ENCODE data around the gene CYB561A3. TPM values are rescaled to one million over a fixed set of nuclear protein-coding genes. Genes with fewer than 3 reads are reported as not detected.
"Not testable (repeated sequence)": the region's sequence is repeated elsewhere in the genome, so short reads cannot be mapped to it uniquely, and the experiment has no call there.

CYB561A3 gene
- total and polyA plus RNA-seq, 8 donors = 13.4 to 106 (median 20.8) TPM

DNA sequence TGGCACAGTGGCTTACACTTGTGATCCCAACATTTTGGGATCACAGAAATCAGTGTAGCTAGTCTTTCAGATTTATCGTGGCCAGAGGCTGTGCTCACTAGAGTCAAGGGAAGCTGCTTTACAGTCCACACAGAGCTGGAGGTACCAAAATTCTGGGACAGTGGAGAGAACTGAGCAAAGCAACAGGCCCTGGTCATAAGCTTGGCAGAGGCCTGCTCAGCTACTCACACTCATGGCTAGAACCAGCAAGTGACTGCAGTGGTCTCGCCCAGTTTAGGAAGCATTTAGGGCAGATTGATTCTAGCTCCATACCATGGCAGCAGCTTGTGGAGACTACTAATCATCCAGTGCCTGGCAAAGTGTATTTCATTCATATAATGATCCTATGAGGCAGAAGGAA is 39.5 kb upstream of the CYB561A3 start:
- no peak for DNase-seq
- intact Hi-C loops (cut with DNase I; ENCODE audit: low total_unique reads) = no loop called here
- no peaks in the 10 kb centered on the region for H3K9me3 ChIP-seq
- H3K36me3 ChIP-seq = peaks cover 49 to 98% (median 87%) of the 10 kb centered on the region in 4 donors
- H3K4me3 ChIP-seq = no peak overlapping the region
- no peaks in the 10 kb centered on the region for H3K4me1 ChIP-seq
- H3K27ac ChIP-seq = peak overlapping the region in 1 of 5 donors; percentile 17
- 84 to 95% (median 94%) methylated on average over 2 of the region's 2 CpGs for WGBS, 5 donors
- H3K27me3 ChIP-seq = no peaks in the 10 kb centered on the region
- no peak for TF ChIP-seq POLR2AphosphoS5 (IDR thresholded peaks at IDR 0.05)
- TF ChIP-seq, protein P1, sequence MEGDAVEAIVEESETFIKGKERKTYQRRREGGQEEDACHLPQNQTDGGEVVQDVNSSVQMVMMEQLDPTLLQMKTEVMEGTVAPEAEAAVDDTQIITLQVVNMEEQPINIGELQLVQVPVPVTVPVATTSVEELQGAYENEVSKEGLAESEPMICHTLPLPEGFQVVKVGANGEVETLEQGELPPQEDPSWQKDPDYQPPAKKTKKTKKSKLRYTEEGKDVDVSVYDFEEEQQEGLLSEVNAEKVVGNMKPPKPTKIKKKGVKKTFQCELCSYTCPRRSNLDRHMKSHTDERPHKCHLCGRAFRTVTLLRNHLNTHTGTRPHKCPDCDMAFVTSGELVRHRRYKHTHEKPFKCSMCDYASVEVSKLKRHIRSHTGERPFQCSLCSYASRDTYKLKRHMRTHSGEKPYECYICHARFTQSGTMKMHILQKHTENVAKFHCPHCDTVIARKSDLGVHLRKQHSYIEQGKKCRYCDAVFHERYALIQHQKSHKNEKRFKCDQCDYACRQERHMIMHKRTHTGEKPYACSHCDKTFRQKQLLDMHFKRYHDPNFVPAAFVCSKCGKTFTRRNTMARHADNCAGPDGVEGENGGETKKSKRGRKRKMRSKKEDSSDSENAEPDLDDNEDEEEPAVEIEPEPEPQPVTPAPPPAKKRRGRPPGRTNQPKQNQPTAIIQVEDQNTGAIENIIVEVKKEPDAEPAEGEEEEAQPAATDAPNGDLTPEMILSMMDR (IDR thresholded peaks at IDR 0.05) = no peak
- no peak for TF ChIP-seq POLR2A (IDR thresholded peaks at IDR 0.05)
- TF ChIP-seq EP300 (IDR thresholded peaks at IDR 0.05) = no peak

DNA sequence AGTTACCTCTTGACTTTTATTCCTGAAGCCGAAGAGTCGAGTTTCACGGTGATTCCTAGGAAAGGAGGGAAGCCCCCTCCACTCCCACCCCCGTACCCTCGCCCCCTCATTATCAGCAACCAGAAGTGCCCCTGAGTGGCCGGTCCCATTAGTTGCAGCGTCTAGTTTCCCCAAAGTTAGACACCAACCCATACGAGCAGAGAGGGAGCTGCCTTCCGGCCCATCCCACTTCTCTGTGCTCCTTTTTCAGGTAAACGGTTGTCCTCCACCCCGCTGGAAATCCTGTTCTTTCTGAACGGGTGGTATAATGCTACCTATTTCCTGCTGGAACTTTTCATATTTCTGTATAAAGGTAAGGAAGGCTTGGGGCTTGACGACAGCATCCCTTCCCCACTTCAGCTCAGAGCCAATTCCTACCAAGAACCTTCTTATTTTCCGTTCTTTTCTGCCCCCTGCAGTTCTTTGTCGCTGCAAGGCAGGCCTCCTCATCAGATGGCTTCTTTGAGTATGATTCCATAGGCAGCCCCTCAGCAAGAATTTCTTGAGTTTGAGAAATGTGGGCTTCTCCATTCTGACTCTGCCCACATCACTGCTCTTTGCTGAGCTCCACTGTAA is 31.4 kb upstream of the CYB561A3 start:
- H3K27me3 ChIP-seq = no peaks in the 10 kb centered on the region
- DNase-seq = peak in 1 of 2 donors; percentile 47
- no peaks in the 10 kb centered on the region for H3K9me3 ChIP-seq
- WGBS, 5 donors = 0 to 5% (median 3%) methylated on average over 15 of the region's 15 CpGs
- intact Hi-C loops (cut with DNase I; ENCODE audit: low total_unique reads) = no loop called here
- peak overlapping the region; percentile 83 to 90 (median 87) for H3K27ac ChIP-seq
- H3K4me3 ChIP-seq = peak overlapping the region; percentile 59 to 75 (median 70)
- peaks cover 15 to 24% (median 19%) of the 10 kb centered on the region in 4 donors for H3K4me1 ChIP-seq
- TF ChIP-seq, protein P1 (IDR thresholded peaks at IDR 0.05) = no peak
- TF ChIP-seq POLR2A (IDR thresholded peaks at IDR 0.05) (no peak), POLR2AphosphoS5 (IDR thresholded peaks at IDR 0.05) (no peak), EP300 (IDR thresholded peaks at IDR 0.05) (no peak)
- H3K36me3 ChIP-seq = peaks cover 22 to 41% (median 35%) of the 10 kb centered on the region in 4 donors

DNA sequence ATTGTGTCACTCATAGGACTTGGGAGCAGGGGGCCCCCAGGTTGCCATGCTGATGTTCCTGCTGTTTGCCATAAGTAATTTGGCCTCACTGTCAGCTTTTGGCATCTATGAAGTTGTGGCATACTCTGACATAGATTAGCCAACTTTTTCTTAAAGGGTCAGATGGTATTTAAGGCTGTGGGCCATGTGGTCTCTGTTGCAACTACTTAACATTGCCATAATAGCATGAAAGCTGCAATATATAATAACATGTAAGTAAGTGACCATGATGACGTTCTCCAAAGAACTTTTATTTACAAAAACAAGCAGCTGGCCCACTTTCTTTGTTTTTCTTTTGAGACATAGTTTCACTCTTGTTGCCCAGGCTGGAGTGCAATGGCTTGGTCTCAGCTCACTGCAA is 28.5 kb upstream of the CYB561A3 start:
- H3K27me3 ChIP-seq = no peaks in the 10 kb centered on the region
- H3K27ac ChIP-seq = no peak overlapping the region
- H3K4me1 ChIP-seq = peaks cover 15 to 31% (median 24%) of the 10 kb centered on the region in 4 donors
- 63 to 81% (median 67%) methylated on average over 1 of the region's 1 CpG for WGBS, 5 donors
- intact Hi-C loops (cut with DNase I; ENCODE audit: low total_unique reads) = no loop called here
- H3K9me3 ChIP-seq = no peaks in the 10 kb centered on the region
- no peak overlapping the region for H3K4me3 ChIP-seq
- H3K36me3 ChIP-seq = peaks cover 4 to 13% (median 9%) of the 10 kb centered on the region in 4 donors
- TF ChIP-seq POLR2AphosphoS5 (IDR thresholded peaks at IDR 0.05) = no peak
- TF ChIP-seq EP300 (IDR thresholded peaks at IDR 0.05) = no peak
- TF ChIP-seq, protein P1 (IDR thresholded peaks at IDR 0.05) = no peak
- TF ChIP-seq POLR2A (IDR thresholded peaks at IDR 0.05) = no peak
- DNase-seq = no peak

DNA sequence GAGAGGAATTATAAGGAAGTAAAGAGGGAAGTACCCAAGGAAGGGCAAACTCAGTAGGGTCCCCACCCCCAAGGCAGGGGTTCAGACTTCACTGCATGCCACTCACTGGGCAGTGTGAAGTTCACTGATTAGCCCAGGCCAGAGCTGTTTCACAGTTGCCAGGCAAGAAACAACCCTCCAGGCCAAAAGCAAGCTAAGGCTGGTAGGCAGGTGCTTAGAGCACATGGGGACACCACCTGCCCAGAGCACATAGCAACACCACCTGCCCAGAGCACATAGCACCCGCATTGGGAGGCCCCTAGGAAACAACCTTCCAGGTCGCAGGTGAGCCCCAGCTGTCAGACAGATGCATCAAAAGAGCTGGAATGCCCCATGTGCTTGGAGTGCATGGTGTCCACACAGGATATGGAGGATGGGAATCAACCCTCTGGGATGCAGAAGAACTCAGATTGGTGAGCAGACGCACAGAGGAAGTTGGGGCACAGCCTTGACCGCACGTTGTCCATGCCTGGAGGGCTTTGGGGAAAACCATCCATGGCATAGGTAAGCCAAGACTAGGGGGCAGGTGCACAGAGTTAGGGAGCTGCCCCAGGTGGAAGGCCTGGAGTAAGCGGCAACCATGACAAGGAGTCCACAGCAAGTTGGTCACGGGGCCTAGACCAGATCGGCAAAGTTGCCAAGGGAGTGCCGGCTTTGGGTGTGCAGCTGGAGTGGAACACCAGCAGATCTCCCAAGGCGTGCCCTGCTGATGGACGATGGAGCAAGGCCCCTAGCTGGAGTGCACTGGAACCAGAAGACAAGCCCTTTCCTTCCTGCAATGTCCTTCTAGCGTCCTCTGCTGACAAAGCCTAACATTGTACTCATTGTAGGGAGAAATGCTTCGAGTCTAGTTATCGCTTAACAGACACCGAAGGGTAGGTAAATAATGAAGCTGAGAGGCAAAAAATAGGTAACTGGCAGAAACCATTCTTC is 22.9 kb upstream of the CYB561A3 start:
- H3K27me3 ChIP-seq = no peaks in the 10 kb centered on the region
- H3K9me3 ChIP-seq = no peaks in the 10 kb centered on the region
- H3K36me3 ChIP-seq = no peaks in the 10 kb centered on the region
- peaks cover 0 to 14% (median 9%) of the 10 kb centered on the region in 4 donors for H3K4me1 ChIP-seq
- TF ChIP-seq POLR2AphosphoS5 (IDR thresholded peaks at IDR 0.05) (no peak), EP300 (IDR thresholded peaks at IDR 0.05) (no peak), POLR2A (IDR thresholded peaks at IDR 0.05) (no peak)
- TF ChIP-seq, protein P1 (IDR thresholded peaks at IDR 0.05) = peak in 1 of 7 experiments; percentile 9
- DNase-seq = peak in 1 of 2 donors; percentile 30
- H3K4me3 ChIP-seq = no peak overlapping the region
- intact Hi-C loops (cut with DNase I; ENCODE audit: low total_unique reads) = loop anchor here (5.0 kb wide), 1 partner anchor 42 kb away; no protein-coding TSS in a partner anchor
- no peak overlapping the region for H3K27ac ChIP-seq
- 61 to 79% (median 66%) methylated on average over 11 to 15 of the region's 15 CpGs for WGBS, 5 donors

DNA sequence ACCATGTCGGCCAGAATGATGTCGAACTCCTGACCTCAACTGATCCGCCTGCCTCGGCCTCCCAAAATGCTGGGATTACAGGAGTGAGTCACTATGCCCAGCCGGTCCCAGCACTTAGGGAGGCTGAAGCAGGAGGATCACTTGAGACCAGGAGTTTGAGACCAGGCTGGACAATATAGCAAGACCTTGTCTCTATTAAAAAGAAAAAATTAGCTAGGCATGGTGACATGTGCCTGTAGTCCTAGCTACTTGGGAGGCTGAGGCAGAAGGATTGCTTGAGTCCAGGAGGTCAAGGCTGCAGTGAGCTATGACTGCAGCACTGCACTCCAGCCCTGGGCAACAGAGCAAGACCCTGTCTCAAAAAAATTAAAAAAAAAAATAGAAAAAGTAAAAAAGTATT is 22.2 kb upstream of the CYB561A3 start:
- H3K4me3 ChIP-seq, H3K27me3 ChIP-seq, DNase-seq, H3K36me3 ChIP-seq, H3K9me3 ChIP-seq, H3K27ac ChIP-seq: not testable (repeated sequence)
- peaks cover 0 to 14% (median 10%) of the 10 kb centered on the region in 4 donors for H3K4me1 ChIP-seq
- WGBS, 5 donors = 83 to 94% (median 92%) methylated on average over 5 of the region's 5 CpGs
- intact Hi-C loops (cut with DNase I; ENCODE audit: low total_unique reads) = loop anchor here (5.0 kb wide), 1 partner anchor 42 kb away; no protein-coding TSS in a partner anchor

Data from stomach (tissue), 9 donors.